ENCODE data around the gene SMAD7. TPM values are rescaled to one million over a fixed set of nuclear protein-coding genes. Genes with fewer than 3 reads are reported as not detected.
A peak's percentile ranks its signal among the peaks of the same experiment; 100 is the strongest.

Gene SMAD7
- total RNA-seq, 1 experiment from 2014 or later, result 12.3 TPM

- no peak for DNase-seq (ENCODE audit: unreplicated experiment)
- Mint-ChIP-seq H3K9me3 (ENCODE audit: unreplicated experiment) (no peaks in the 10 kb centered on the region), H3K4me3 (ENCODE audit: unreplicated experiment) (peak overlapping the region; percentile 91), H3K27me3 (ENCODE audit: insufficient read depth, unreplicated experiment) (no peaks in the 10 kb centered on the region), H3K4me1 (ENCODE audit: insufficient read depth, unreplicated experiment) (peaks cover 41% of the 10 kb centered on the region), H3K36me3 (ENCODE audit: insufficient read depth, unreplicated experiment) (peaks cover 6% of the 10 kb centered on the region), H3K27ac (ENCODE audit: low read depth, unreplicated experiment) (peak overlapping the region; percentile 36)
- POLR2A ChIA-PET, result interaction anchor here (0.7 to 2.7 kb wide), 10 partner anchors 8 to 539 kb away, joined by 3 to 16 read pairs (median 5); partner anchors contain the start of gene C18orf32
- BruUV-seq (replicated peaks), result no TSS peak
- intact Hi-C loops (cut with micrococcal nuclease), result loop anchor here (5.0 kb wide), 1 partner anchor 290 kb away; no protein-coding TSS in a partner anchor
- TF ChIP-seq CTCF (IDR thresholded peaks at IDR 0.05; ENCODE audit: unreplicated experiment), result no peak
- CTCF ChIA-PET, result interaction anchor here (0.5 to 2.2 kb wide), 7 partner anchors 10 to 306 kb away, joined by 3 to 6 read pairs (median 3); no protein-coding TSS in a partner anchor
Observed at GRCh38 chr18:48947560-48947959, 3.2 kb downstream of the SMAD7 start.

GRCh38 chr18:48947092-48947491 is 3.7 kb downstream of the SMAD7 start:
- H3K27ac Mint-ChIP-seq (ENCODE audit: low read depth, unreplicated experiment), result peak overlapping the region; percentile 36
- no TSS peak for BruUV-seq (replicated peaks)
- H3K4me3 Mint-ChIP-seq (ENCODE audit: unreplicated experiment), result peak overlapping the region; percentile 91
- intact Hi-C loops (cut with micrococcal nuclease), result loop anchor here (5.0 kb wide), 1 partner anchor 290 kb away; no protein-coding TSS in a partner anchor
- ChIA-PET POLR2A (interaction anchor here (0.7 to 2.7 kb wide), 8 partner anchors 8 to 540 kb away, joined by 3 to 16 read pairs (median 6); partner anchors contain the start of gene C18orf32), CTCF (interaction anchor here (0.5 to 2.2 kb wide), 9 partner anchors 9 to 347 kb away, joined by 3 to 6 read pairs (median 3); no protein-coding TSS in a partner anchor)
- TF ChIP-seq CTCF (IDR thresholded peaks at IDR 0.05; ENCODE audit: unreplicated experiment), result no peak
- peaks cover 46% of the 10 kb centered on the region for H3K4me1 Mint-ChIP-seq (ENCODE audit: insufficient read depth, unreplicated experiment)
- peaks cover 10% of the 10 kb centered on the region for H3K36me3 Mint-ChIP-seq (ENCODE audit: insufficient read depth, unreplicated experiment)
- no peaks in the 10 kb centered on the region for H3K9me3 Mint-ChIP-seq (ENCODE audit: unreplicated experiment)
- H3K27me3 Mint-ChIP-seq (ENCODE audit: insufficient read depth, unreplicated experiment), result no peaks in the 10 kb centered on the region
- DNase-seq (ENCODE audit: unreplicated experiment), result no peak

GRCh38 chr18:48946329-48946835 is 4.4 kb downstream of the SMAD7 start:
- TF ChIP-seq CTCF (IDR thresholded peaks at IDR 0.05; ENCODE audit: unreplicated experiment), result no peak
- no TSS peak for BruUV-seq (replicated peaks)
- Mint-ChIP-seq H3K27ac (ENCODE audit: low read depth, unreplicated experiment) (peak overlapping the region; percentile 36), H3K9me3 (ENCODE audit: unreplicated experiment) (no peaks in the 10 kb centered on the region), H3K36me3 (ENCODE audit: insufficient read depth, unreplicated experiment) (peaks cover 17% of the 10 kb centered on the region), H3K27me3 (ENCODE audit: insufficient read depth, unreplicated experiment) (no peaks in the 10 kb centered on the region), H3K4me1 (ENCODE audit: insufficient read depth, unreplicated experiment) (peaks cover 50% of the 10 kb centered on the region), H3K4me3 (ENCODE audit: unreplicated experiment) (peak overlapping the region; percentile 91)
- peak; percentile 39 for DNase-seq (ENCODE audit: unreplicated experiment)
- ChIA-PET POLR2A (interaction anchor here (1.7 to 2.7 kb wide), 3 partner anchors 8 to 541 kb away, joined by 3 to 16 read pairs (median 10); partner anchors contain the start of gene C18orf32), CTCF (interaction anchor here (0.6 kb wide), 4 partner anchors 42 to 1698 kb away, joined by 3 to 4 read pairs (median 3); no protein-coding TSS in a partner anchor)
- intact Hi-C loops (cut with micrococcal nuclease), result loop anchor here (5.0 kb wide), 1 partner anchor 291 kb away; no protein-coding TSS in a partner anchor

GRCh38 chr18:48945953-48946217 is 4.9 kb downstream of the SMAD7 start:
- intact Hi-C loops (cut with micrococcal nuclease), result loop anchor here (5.0 kb wide), 1 partner anchor 291 kb away; no protein-coding TSS in a partner anchor
- no TSS peak for BruUV-seq (replicated peaks)
- no peaks in the 10 kb centered on the region for H3K27me3 Mint-ChIP-seq (ENCODE audit: insufficient read depth, unreplicated experiment)
- no peak for DNase-seq (ENCODE audit: unreplicated experiment)
- peaks cover 55% of the 10 kb centered on the region for H3K4me1 Mint-ChIP-seq (ENCODE audit: insufficient read depth, unreplicated experiment)
- ChIA-PET CTCF (interaction anchor here (0.6 to 1.9 kb wide), 7 partner anchors 15 to 1699 kb away, joined by 3 to 5 read pairs (median 3); no protein-coding TSS in a partner anchor), POLR2A (interaction anchor here (0.6 to 1.9 kb wide), 3 partner anchors 10 to 541 kb away, joined by 3 to 10 read pairs (median 3); partner anchors contain the start of gene C18orf32)
- H3K27ac Mint-ChIP-seq (ENCODE audit: low read depth, unreplicated experiment), result no peak overlapping the region
- peaks cover 22% of the 10 kb centered on the region for H3K36me3 Mint-ChIP-seq (ENCODE audit: insufficient read depth, unreplicated experiment)
- TF ChIP-seq CTCF (IDR thresholded peaks at IDR 0.05; ENCODE audit: unreplicated experiment), result no peak
- no peaks in the 10 kb centered on the region for H3K9me3 Mint-ChIP-seq (ENCODE audit: unreplicated experiment)
- H3K4me3 Mint-ChIP-seq (ENCODE audit: unreplicated experiment), result no peak overlapping the region
